Activated naive CD8-positive, alpha-beta T cell (primary cell): Measurements from ENCODE around the gene CD2BP2.
"Not testable (repeated sequence)": the region's sequence is repeated elsewhere in the genome, so short reads cannot be mapped to it uniquely, and the experiment has no call there.

Source experiments
- H3K27ac Mint-ChIP-seq: one replicate; pipeline ENCODE4 v1.8.0; 2021; ENCODE audit warnings: mixed read lengths
- H3K27me3 Mint-ChIP-seq: one replicate; pipeline ENCODE4 v1.8.0; 2021; ENCODE audit warnings: mixed read lengths
- H3K36me3 Mint-ChIP-seq: one replicate; pipeline ENCODE4 v1.8.0; 2021; ENCODE audit warnings: mixed read lengths
- H3K4me1 Mint-ChIP-seq: one replicate; pipeline ENCODE4 v1.8.0; 2021; ENCODE audit warnings: low read depth, mixed read lengths
- H3K4me3 Mint-ChIP-seq: one replicate; pipeline ENCODE4 v1.8.0; 2021; ENCODE audit warnings: mild to moderate bottlenecking, mixed read lengths
- H3K9me3 Mint-ChIP-seq: one replicate; pipeline ENCODE4 v1.8.0; 2021; ENCODE audit warnings: low read depth, mixed read lengths

The CD2BP2 gene

GRCh38 chr16:30343491-30343820 is 11.7 kb downstream of the CD2BP2 start:
- not testable (repeated sequence) for H3K27ac Mint-ChIP-seq, H3K27me3 Mint-ChIP-seq, H3K4me3 Mint-ChIP-seq, H3K4me1 Mint-ChIP-seq, H3K36me3 Mint-ChIP-seq, H3K9me3 Mint-ChIP-seq

GRCh38 chr16:30342751-30343490 is 12.2 kb downstream of the CD2BP2 start:
- no peaks in the 10 kb centered on the region for H3K27me3 Mint-ChIP-seq
- H3K4me3 Mint-ChIP-seq: no peak overlapping the region
- H3K4me1 Mint-ChIP-seq: peaks cover 7% of the 10 kb centered on the region
- no peak overlapping the region for H3K27ac Mint-ChIP-seq
- no peaks in the 10 kb centered on the region for H3K9me3 Mint-ChIP-seq
- H3K36me3 Mint-ChIP-seq: no peaks in the 10 kb centered on the region

- H3K4me1 Mint-ChIP-seq, H3K4me3 Mint-ChIP-seq, H3K9me3 Mint-ChIP-seq: not testable (repeated sequence)
These were observed 13.1 kb downstream of the CD2BP2 start for GRCh38 chr16:30341971-30342370.

GRCh38 chr16:30340621-30341020 is 14.5 kb downstream of the CD2BP2 start:
- Mint-ChIP-seq H3K4me3 (peak overlapping the region; percentile 38), H3K9me3 (no peaks in the 10 kb centered on the region), H3K4me1 (peaks cover 14% of the 10 kb centered on the region), H3K27me3 (no peaks in the 10 kb centered on the region), H3K36me3 (no peaks in the 10 kb centered on the region), H3K27ac (no peak overlapping the region)

More at GRCh38 chr16:30341971-30342370, 13.1 kb downstream of the CD2BP2 start:
- not testable (repeated sequence) for H3K27ac Mint-ChIP-seq, H3K36me3 Mint-ChIP-seq, H3K27me3 Mint-ChIP-seq

- H3K9me3 Mint-ChIP-seq, H3K36me3 Mint-ChIP-seq, H3K27me3 Mint-ChIP-seq, H3K27ac Mint-ChIP-seq, H3K4me3 Mint-ChIP-seq: not testable (repeated sequence)
- H3K4me1 Mint-ChIP-seq: peaks cover 17% of the 10 kb centered on the region
These were observed 16.4 kb downstream of the CD2BP2 start for GRCh38 chr16:30338715-30339114.

GRCh38 chr16:30337964-30338357 is 17.1 kb downstream of the CD2BP2 start:
- not testable (repeated sequence) for H3K36me3 Mint-ChIP-seq, H3K4me3 Mint-ChIP-seq, H3K27ac Mint-ChIP-seq, H3K9me3 Mint-ChIP-seq, H3K27me3 Mint-ChIP-seq
- peaks cover 19% of the 10 kb centered on the region for H3K4me1 Mint-ChIP-seq

GRCh38 chr16:30335598-30336474 is 19.3 kb downstream of the CD2BP2 start:
- Mint-ChIP-seq H3K27me3 (no peaks in the 10 kb centered on the region), H3K9me3 (no peaks in the 10 kb centered on the region), H3K27ac (peak overlapping the region; percentile 66), H3K4me1 (peaks cover 25% of the 10 kb centered on the region), H3K4me3 (peak overlapping the region; percentile 85), H3K36me3 (no peaks in the 10 kb centered on the region)

- not testable (repeated sequence) for H3K27me3 Mint-ChIP-seq, H3K36me3 Mint-ChIP-seq, H3K9me3 Mint-ChIP-seq
- H3K27ac Mint-ChIP-seq: peak overlapping the region; percentile 66
- H3K4me1 Mint-ChIP-seq: peaks cover 25% of the 10 kb centered on the region
- peak overlapping the region; percentile 85 for H3K4me3 Mint-ChIP-seq
These were observed 20.0 kb downstream of the CD2BP2 start for GRCh38 chr16:30335028-30335597.

- not testable (repeated sequence) for H3K9me3 Mint-ChIP-seq, H3K36me3 Mint-ChIP-seq, H3K27me3 Mint-ChIP-seq
- peak overlapping the region; percentile 95 for H3K27ac Mint-ChIP-seq
- H3K4me1 Mint-ChIP-seq: peaks cover 25% of the 10 kb centered on the region
- H3K4me3 Mint-ChIP-seq: peak overlapping the region; percentile 100
These were observed 20.6 kb downstream of the CD2BP2 start for GRCh38 chr16:30334473-30334989.

- H3K4me3 Mint-ChIP-seq, H3K36me3 Mint-ChIP-seq, H3K27me3 Mint-ChIP-seq, H3K9me3 Mint-ChIP-seq: not testable (repeated sequence)
- Mint-ChIP-seq H3K27ac (peak overlapping the region; percentile 12), H3K4me1 (peaks cover 32% of the 10 kb centered on the region)
These were observed 30.9 kb downstream of the CD2BP2 start for GRCh38 chr16:30324220-30324619.

- not testable (repeated sequence) for H3K4me3 Mint-ChIP-seq, H3K27me3 Mint-ChIP-seq, H3K9me3 Mint-ChIP-seq, H3K36me3 Mint-ChIP-seq, H3K27ac Mint-ChIP-seq
- H3K4me1 Mint-ChIP-seq: peaks cover 28% of the 10 kb centered on the region
These were observed 36.5 kb downstream of the CD2BP2 start for GRCh38 chr16:30318647-30319046.

- H3K4me3 Mint-ChIP-seq, H3K27ac Mint-ChIP-seq, H3K9me3 Mint-ChIP-seq, H3K36me3 Mint-ChIP-seq, H3K27me3 Mint-ChIP-seq: not testable (repeated sequence)
- peaks cover 27% of the 10 kb centered on the region for H3K4me1 Mint-ChIP-seq
These were observed 44.2 kb downstream of the CD2BP2 start for GRCh38 chr16:30310937-30311336.

- H3K27ac Mint-ChIP-seq, H3K27me3 Mint-ChIP-seq, H3K4me3 Mint-ChIP-seq, H3K36me3 Mint-ChIP-seq, H3K9me3 Mint-ChIP-seq: not testable (repeated sequence)
- H3K4me1 Mint-ChIP-seq: peaks cover 22% of the 10 kb centered on the region
These were observed 45.9 kb downstream of the CD2BP2 start for GRCh38 chr16:30309255-30309654.
